SU-DHL-6 (cell line): ENCODE measurements around the gene SEMA3C.

Experiments used
- H2AFZ ChIP-seq: fragments of 200-600 bp; sonication (generic); 2 replicates; pipeline ENCODE4 v1.6.1; 2014; ENCODE audit warnings: low read depth, mild to moderate bottlenecking, moderate library complexity, mixed read lengths, antibody characterized with exemption, low read length; ENCODE audit not compliant: severe bottlenecking
- H3F3A ChIP-seq: fragments of 200-600 bp; shearing (Covaris generic); 2 replicates; pipeline ENCODE4 v1.6.0; 2016; ENCODE audit warnings: antibody characterized with exemption, mild to moderate bottlenecking; ENCODE audit not compliant: insufficient read depth
- H3K27ac ChIP-seq: fragments of 200-600 bp; sonication (generic); 2 replicates; pipeline ENCODE4 v1.5.1; 2016; ENCODE audit warnings: low read depth, mild to moderate bottlenecking, low read length, moderate library complexity, mixed read lengths
- H3K27me3 ChIP-seq: fragments of 200-600 bp; sonication (generic), shearing (Covaris generic); 2 replicates; pipeline ENCODE4 v1.6.0; 2014; ENCODE audit warnings: mild to moderate bottlenecking, low read length
- H3K36me3 ChIP-seq: fragments of 200-600 bp; sonication (generic); 2 replicates; pipeline ENCODE4 v1.6.1; 2014; ENCODE audit warnings: mild to moderate bottlenecking, low read length, mixed read lengths
- H3K4me2 ChIP-seq: fragments of 300-600, 200-600 bp; shearing (Covaris generic), sonication (generic); 2 replicates; pipeline ENCODE4 v1.6.0; 2014; ENCODE audit warnings: low read length, low read depth, mild to moderate bottlenecking; ENCODE audit not compliant: poor library complexity, severe bottlenecking
- H3K4me3 ChIP-seq: fragments of 200-600 bp; sonication (generic); 2 replicates; pipeline ENCODE4 v1.5.1; 2014; ENCODE audit warnings: antibody characterized with exemption, low read length, mild to moderate bottlenecking, mixed read lengths; ENCODE audit not compliant: insufficient read depth, poor library complexity, severe bottlenecking
- H3K79me2 ChIP-seq: fragments of 200-600 bp; sonication (generic); 2 replicates; pipeline ENCODE4 v1.6.1; 2014; ENCODE audit warnings: mild to moderate bottlenecking, low read length, moderate library complexity; ENCODE audit not compliant: insufficient read depth
- H3K9ac ChIP-seq: fragments of 200-600 bp; sonication (generic); 2 replicates; pipeline ENCODE4 v1.7.0; 2014; ENCODE audit warnings: mild to moderate bottlenecking, low read length
- H3K9me2 ChIP-seq: fragments of 200-600 bp; sonication (generic); replicated peaks from 2 replicates; pipeline ENCODE4 v1.6.1; 2014; ENCODE audit warnings: low read length; ENCODE audit not compliant: insufficient read depth
- H3K9me3 ChIP-seq: fragments of 200-600 bp; sonication (generic); 2 replicates; pipeline ENCODE4 v1.6.1; 2014; ENCODE audit warnings: low read length, mixed read lengths; ENCODE audit not compliant: insufficient read depth
- H4K20me1 ChIP-seq: fragments of 200-600 bp; sonication (generic); 2 replicates; pipeline ENCODE4 v1.6.1; 2014; ENCODE audit warnings: low read depth, mild to moderate bottlenecking, antibody characterized with exemption, low read length, moderate library complexity, mixed read lengths
- CTCF ChIP-seq: fragments of 200-600 bp; sonication (generic); IDR thresholded peaks from one replicate; pipeline ENCODE4 v1.5.1; 2017; ENCODE audit warnings: antibody characterized with exemption, mild to moderate bottlenecking, low read length, moderate library complexity; ENCODE audit not compliant: insufficient read depth, poor library complexity, severe bottlenecking
- EZH2phosphoT487 ChIP-seq: fragments of 200-600 bp; sonication (generic), shearing (Covaris generic); conservative IDR thresholded peaks from 2 replicates; pipeline ENCODE4 v1.6.1; 2018; ENCODE audit warnings: mild to moderate bottlenecking, antibody characterized with exemption, low read length, moderate library complexity, mixed read lengths

The SEMA3C gene

DNA sequence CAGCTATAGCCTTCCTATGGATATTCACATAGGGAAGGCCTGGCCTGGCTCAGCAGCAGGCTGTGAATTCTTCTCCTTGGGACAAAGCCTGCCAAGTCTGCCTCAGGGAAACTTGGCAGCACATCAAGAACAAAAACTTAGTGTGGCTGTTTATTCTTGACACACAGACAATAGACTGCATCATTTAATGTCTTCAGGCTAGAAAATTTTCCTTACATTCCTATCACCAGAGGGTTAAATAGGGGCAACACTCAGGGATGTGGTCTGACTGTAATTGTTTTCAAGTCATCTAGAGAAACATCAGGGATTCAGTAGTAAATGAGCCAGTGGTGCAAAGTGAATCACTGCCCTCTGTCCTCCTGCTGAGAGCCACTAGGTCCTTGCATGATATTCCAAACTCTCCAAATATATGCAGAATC lies 137.3 kb downstream of the SEMA3C start:
- Histone ChIP-seq H3K4me2 (no peak overlapping the region), H3K9me2 (no peaks in the 10 kb centered on the region), H3K9ac (no peak overlapping the region), H3K4me3 (no peak overlapping the region), H2AFZ (no peak overlapping the region), H3K36me3 (no peaks in the 10 kb centered on the region), H3K27me3 (no peaks in the 10 kb centered on the region), H3K79me2 (no peaks in the 10 kb centered on the region), H3K9me3 (no peaks in the 10 kb centered on the region), H3K27ac (no peak overlapping the region), H3F3A (no peaks in the 10 kb centered on the region), H4K20me1 (no peaks in the 10 kb centered on the region)
- TF ChIP-seq CTCF (no peak), EZH2phosphoT487 (no peak)

DNA sequence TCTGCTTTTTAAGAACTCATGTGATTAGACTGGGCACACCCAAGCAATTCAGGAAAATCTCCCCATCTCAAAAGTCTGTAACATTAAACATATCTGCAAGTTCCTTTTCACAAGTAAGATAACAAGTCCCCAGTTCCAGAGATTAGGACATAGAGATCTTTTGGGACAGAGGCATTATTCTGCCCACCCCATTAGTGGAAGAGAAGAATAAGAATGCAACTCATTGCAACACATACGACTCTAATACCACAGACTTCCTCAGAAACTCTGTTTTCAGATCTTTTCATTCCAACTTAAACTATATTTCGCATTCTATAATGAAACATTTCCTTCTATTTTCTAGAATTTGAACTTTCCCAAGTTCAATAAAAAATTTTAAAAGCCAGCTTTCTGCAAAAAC lies 137.7 kb downstream of the SEMA3C start:
- TF ChIP-seq CTCF = no peak
- no peak for TF ChIP-seq EZH2phosphoT487
- Histone ChIP-seq H3K36me3 (no peaks in the 10 kb centered on the region), H3K27ac (no peak overlapping the region), H3K9ac (no peak overlapping the region), H3K9me2 (no peaks in the 10 kb centered on the region), H3K4me2 (no peak overlapping the region), H3F3A (no peaks in the 10 kb centered on the region), H3K4me3 (no peak overlapping the region), H2AFZ (no peak overlapping the region), H3K9me3 (no peaks in the 10 kb centered on the region), H4K20me1 (no peaks in the 10 kb centered on the region), H3K27me3 (no peaks in the 10 kb centered on the region), H3K79me2 (no peaks in the 10 kb centered on the region)

DNA sequence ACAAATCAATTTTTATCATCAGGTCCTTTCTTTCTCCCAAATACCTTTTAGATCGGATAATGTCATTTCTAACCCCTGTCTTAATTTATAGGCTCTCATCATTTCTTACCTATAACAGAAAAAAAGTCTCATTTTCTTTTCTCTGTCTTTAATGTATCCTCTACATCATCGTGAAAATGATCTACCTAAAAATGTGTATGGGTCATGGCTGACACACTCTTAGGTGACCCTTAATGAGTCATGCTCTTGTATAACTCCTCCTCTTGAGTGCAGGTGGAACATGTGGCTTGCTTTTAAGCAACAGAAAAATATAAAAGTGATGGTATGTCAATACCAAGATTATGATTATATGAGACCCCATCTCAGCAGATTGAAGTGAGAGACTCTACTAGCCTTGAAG lies 139.4 kb downstream of the SEMA3C start:
- no peaks in the 10 kb centered on the region for H3K36me3 ChIP-seq
- no peaks in the 10 kb centered on the region for H3K27me3 ChIP-seq
- no peak overlapping the region for H3K4me2 ChIP-seq
- H3K79me2 ChIP-seq = no peaks in the 10 kb centered on the region
- H3F3A ChIP-seq = no peaks in the 10 kb centered on the region
- H3K9ac ChIP-seq = no peak overlapping the region
- TF ChIP-seq CTCF (no peak), EZH2phosphoT487 (no peak)
- no peaks in the 10 kb centered on the region for H3K9me2 ChIP-seq
- H3K27ac ChIP-seq = no peak overlapping the region
- no peak overlapping the region for H3K4me3 ChIP-seq
- no peaks in the 10 kb centered on the region for H4K20me1 ChIP-seq
- no peak overlapping the region for H2AFZ ChIP-seq
- no peaks in the 10 kb centered on the region for H3K9me3 ChIP-seq
